ENCODE results near the gene SLC30A9. TPM values are rescaled to one million over a fixed set of nuclear protein-coding genes. Genes with fewer than 3 reads are reported as not detected.

Gene SLC30A9
- 80.3 TPM for total RNA-seq
- 26.0 TPM for polyA plus RNA-seq

DNA sequence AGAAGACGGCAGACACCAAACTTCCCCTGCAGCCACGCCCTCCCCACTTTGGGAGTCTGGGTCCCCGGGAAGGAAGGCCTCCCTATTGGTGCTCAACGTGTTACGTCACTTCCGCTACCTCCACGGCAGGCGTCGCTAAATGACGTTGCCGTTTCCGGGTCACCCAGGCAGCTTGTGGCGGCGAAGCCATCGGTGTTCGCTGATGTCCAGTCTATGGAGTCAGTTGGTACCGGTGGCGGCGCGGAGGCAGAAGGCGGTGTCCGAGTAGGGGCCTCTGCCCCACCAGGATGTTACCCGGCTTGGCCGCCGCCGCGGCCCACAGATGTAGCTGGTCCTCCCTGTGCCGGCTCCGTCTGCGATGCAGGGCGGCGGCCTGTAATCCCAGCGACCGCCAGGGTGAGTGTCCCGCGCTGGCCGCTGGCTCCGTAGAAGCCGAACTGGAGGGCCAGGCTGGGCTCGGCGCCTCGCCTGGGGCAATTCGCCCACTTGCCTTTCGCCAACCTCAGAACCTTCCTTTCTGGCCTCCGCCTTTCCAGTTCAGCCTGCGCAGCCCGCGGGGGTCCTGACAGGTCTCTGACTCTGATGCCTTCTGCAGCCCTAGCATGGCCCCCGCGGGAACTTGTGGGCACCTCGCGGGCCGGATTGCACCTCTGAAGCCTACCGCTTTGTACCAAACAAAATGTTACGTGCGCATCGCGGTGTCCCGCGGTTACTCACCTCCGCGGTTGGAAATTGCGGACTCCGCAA, at the start of gene SLC30A9:
TSS of gene SLC30A9 (plus strand) at position 166 of the 747 bp plus-strand sequence. CDS start at position 288, 122 bp downstream.
- Histone ChIP-seq H3K4me1 (ENCODE audit: insufficient read depth) (no peaks in the 10 kb centered on the region), H3K27ac (ENCODE audit: low read depth) (peak within 1 kb of the TSS; percentile 68), H3K36me3 (ENCODE audit: insufficient read depth) (no peaks in the 10 kb centered on the region), H3K4me3 (ENCODE audit: low read depth, low read length) (peak within 1 kb of the TSS; percentile 84)
- WGBS, result under 1% methylated on average over 64 of the region's 64 CpGs
- DNase-seq (ENCODE audit: extremely low spot score), result peak; percentile 94

DNA sequence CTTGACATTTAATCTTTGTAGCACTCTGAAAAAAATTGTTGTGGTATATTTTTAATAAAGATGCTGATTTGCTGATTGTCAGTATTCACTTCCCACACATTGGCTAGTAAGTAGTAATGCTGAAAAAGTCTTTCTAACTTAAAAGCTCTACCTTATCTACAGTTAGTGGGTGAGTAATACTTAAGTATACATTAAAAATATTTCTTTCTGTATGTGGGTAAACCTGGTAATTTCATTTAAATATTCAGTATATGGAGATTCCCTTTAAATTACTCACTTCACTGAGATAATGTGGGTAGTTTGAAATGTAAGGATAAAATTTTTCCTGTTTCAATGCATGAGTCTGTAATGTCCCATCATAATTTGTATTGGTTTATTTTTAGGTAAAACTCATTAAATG, 49.5 kb upstream of the SLC30A9 start:
- DNase-seq (ENCODE audit: extremely low spot score), result no peak
- Histone ChIP-seq H3K4me3 (ENCODE audit: low read depth, low read length) (no peak overlapping the region), H3K36me3 (ENCODE audit: insufficient read depth) (no peaks in the 10 kb centered on the region), H3K4me1 (ENCODE audit: insufficient read depth) (peaks cover 4% of the 10 kb centered on the region), H3K27ac (ENCODE audit: low read depth) (no peak overlapping the region)

DNA sequence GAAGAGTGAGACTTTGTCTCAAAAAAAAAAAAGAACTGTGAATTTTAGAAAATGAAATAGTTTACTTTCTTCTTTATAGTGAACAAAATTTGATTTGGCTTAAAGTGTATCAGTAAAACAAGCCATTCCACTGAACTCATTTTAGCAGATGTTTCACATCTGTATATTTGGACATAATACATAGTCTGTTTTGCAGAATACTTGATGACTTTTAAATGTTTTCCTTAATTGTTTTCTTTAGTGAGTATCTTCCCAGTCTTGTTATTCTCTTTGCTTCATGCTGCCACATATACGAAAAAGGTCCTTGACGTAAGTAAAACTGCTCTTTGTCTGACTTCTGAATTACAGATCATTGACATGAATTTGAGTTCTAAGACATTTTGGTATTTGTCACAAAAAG, 46.8 kb upstream of the SLC30A9 start:
- Histone ChIP-seq H3K4me1 (ENCODE audit: insufficient read depth) (no peaks in the 10 kb centered on the region), H3K36me3 (ENCODE audit: insufficient read depth) (no peaks in the 10 kb centered on the region), H3K4me3 (ENCODE audit: low read depth, low read length) (no peak overlapping the region), H3K27ac (ENCODE audit: low read depth) (no peak overlapping the region)
- DNase-seq (ENCODE audit: extremely low spot score), result no peak
- 88% methylated on average over 2 of the region's 2 CpGs for WGBS

DNA sequence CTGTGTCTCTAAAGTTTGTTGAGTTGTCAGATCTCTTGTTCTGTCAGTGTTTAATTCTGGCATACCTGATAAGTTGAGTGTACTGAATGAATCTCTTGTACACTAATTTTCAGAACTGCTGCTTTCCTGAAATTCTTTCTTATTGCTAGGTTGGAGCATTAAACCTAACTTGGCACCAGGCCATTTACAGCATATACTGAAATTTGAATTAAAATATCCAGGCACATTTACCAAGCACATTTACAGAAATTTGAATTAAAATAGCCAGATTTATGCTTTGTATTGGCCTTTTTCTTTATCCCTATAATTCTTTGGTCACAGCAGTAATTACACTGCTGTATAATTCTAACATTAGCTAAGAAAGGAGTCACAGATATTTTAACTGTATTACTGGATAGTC, 46.2 kb upstream of the SLC30A9 start:
- DNase-seq (ENCODE audit: extremely low spot score), result no peak
- Histone ChIP-seq H3K4me1 (ENCODE audit: insufficient read depth) (no peaks in the 10 kb centered on the region), H3K27ac (ENCODE audit: low read depth) (no peak overlapping the region), H3K4me3 (ENCODE audit: low read depth, low read length) (no peak overlapping the region), H3K36me3 (ENCODE audit: insufficient read depth) (no peaks in the 10 kb centered on the region)

DNA sequence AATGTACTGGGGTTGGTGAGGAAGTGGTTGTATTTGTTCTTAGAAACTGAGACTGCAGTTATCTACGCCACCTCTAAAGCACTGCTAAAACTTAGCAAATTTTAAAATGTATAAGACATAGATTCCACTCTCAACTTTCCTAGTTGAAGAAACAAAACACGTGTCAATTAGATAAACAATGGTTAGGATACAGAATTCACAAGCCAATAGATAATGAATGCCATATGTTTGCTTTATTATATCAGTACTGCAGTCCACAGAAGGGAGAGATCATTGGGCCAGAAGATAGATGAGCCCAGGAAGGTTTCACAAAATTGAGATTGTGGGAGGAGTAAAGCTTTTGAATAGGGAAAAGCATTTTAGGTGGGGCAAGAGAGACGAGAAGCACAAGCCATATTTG, 40.8 kb upstream of the SLC30A9 start:
- Histone ChIP-seq H3K36me3 (ENCODE audit: insufficient read depth) (peaks cover 4% of the 10 kb centered on the region), H3K27ac (ENCODE audit: low read depth) (no peak overlapping the region), H3K4me1 (ENCODE audit: insufficient read depth) (no peaks in the 10 kb centered on the region), H3K4me3 (ENCODE audit: low read depth, low read length) (no peak overlapping the region)
- 65% methylated on average over 3 of the region's 3 CpGs for WGBS
- no peak for DNase-seq (ENCODE audit: extremely low spot score)

DNA sequence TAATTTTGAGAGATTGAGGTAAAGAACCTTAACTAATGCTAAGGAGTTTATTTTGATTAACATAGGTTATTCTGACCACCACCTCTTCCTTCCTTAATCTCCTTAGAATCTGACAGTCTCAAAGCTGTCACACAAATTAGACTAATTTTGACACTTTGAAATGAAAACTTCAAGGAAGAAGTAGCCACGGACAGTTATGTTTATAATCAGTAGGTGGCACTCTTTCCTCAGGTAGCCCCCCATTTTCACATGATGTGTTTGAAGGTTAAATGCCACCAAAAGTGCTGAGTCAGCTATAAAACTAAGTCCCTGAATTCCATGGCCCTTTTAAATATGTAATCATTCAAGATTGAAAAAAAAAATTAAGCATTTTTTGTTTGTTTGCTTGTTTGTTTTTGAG, 32.7 kb upstream of the SLC30A9 start:
- no peaks in the 10 kb centered on the region for H3K4me1 ChIP-seq (ENCODE audit: insufficient read depth)
- WGBS, result 40% methylated on average over 1 of the region's 1 CpG
- no peak overlapping the region for H3K4me3 ChIP-seq (ENCODE audit: low read depth, low read length)

DNA sequence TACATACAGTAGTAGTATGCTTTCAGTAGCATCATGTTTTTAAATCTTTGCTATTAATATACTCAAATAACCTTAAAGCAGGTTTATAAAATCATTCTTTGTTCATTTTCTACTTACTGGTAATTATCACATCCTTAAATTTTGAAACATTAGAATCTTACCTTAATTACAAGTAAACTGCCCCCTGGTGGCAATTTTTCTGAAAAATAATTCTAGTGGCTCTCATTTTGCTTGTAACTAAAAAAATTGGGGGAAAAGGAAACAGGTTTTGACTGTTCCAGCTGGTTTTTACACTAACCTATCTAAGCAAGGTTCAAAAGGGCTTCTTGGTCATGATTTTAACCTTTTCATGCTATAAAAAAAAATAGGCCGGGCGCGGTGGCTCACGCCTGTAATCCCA, 27.2 kb upstream of the SLC30A9 start:
- WGBS, result 90% methylated on average over 4 of the region's 4 CpGs
- no peaks in the 10 kb centered on the region for H3K4me1 ChIP-seq (ENCODE audit: insufficient read depth)
- no peak for DNase-seq (ENCODE audit: extremely low spot score)
- H3K27ac ChIP-seq (ENCODE audit: low read depth), result no peak overlapping the region
- H3K36me3 ChIP-seq (ENCODE audit: insufficient read depth), result no peaks in the 10 kb centered on the region
- H3K4me3 ChIP-seq (ENCODE audit: low read depth, low read length), result no peak overlapping the region

More for the DNA sequence above, 32.7 kb upstream of the SLC30A9 start:
- no peak for DNase-seq (ENCODE audit: extremely low spot score)
- Histone ChIP-seq H3K27ac (ENCODE audit: low read depth) (no peak overlapping the region), H3K36me3 (ENCODE audit: insufficient read depth) (peaks cover 4% of the 10 kb centered on the region)

DNA sequence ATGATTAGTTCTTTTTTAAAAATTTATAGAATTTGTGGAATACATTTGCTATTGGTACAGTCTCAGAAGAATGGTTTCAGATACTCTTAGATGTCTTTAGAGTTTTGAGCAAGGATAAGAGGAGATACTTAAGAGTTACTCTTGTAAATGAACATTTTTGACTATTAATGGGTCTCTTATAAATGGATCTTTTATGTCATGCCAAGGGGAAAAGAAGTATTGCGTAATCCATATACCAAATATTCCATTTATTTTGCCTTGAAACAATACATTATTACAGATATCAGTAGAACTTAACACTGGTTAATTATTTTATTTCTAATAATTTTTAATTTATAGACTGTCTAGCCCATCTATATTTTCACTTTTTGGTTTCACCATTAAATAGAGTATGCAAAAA, 25.9 kb upstream of the SLC30A9 start:
- Histone ChIP-seq H3K4me1 (ENCODE audit: insufficient read depth) (no peaks in the 10 kb centered on the region), H3K4me3 (ENCODE audit: low read depth, low read length) (no peak overlapping the region), H3K36me3 (ENCODE audit: insufficient read depth) (no peaks in the 10 kb centered on the region), H3K27ac (ENCODE audit: low read depth) (no peak overlapping the region)
- 98% methylated on average over 1 of the region's 1 CpG for WGBS
- DNase-seq (ENCODE audit: extremely low spot score), result no peak

DNA sequence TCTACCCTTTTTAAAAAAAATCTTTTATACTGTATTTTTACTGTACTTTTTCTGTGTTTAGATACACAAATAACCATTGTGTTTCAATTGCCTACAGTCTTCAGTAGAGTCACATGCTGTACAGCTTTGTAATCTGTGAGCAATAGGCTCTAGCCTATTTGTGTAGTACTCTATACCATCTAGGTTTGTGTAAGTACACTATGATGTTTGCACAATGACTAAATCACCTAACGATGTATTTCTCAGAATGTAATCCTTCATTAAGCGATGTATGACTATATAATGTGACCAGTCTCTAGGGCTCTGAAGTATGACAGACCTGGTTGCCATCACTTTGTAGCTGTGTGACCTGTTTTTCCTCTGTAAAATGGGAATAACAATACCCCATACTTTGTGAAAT, 22.9 kb upstream of the SLC30A9 start:
- 95% methylated on average over 2 of the region's 2 CpGs for WGBS
- no peak for DNase-seq (ENCODE audit: extremely low spot score)
- no peaks in the 10 kb centered on the region for H3K4me1 ChIP-seq (ENCODE audit: insufficient read depth)
- H3K36me3 ChIP-seq (ENCODE audit: insufficient read depth), result no peaks in the 10 kb centered on the region
- H3K27ac ChIP-seq (ENCODE audit: low read depth), result no peak overlapping the region
- no peak overlapping the region for H3K4me3 ChIP-seq (ENCODE audit: low read depth, low read length)

DNA sequence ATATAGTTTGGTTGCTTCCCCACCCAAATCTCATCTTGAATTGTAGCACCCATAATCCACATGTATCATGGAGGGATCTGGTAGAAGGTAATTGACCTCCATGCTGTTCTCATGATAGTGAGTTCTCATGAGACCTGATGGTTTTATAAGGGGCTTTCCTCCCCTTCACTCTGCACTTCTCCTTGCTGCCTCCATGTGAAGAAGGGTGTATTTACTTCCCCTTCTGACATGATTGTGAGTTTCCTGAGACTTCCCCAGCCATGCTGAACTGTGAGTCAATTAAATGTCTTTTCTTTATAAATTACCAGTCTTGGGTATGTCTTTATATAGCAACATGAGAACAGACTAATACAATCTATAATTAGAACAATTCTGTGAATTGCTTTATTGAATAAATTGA, 20.7 kb upstream of the SLC30A9 start:
- Histone ChIP-seq H3K4me3 (ENCODE audit: low read depth, low read length) (no peak overlapping the region), H3K36me3 (ENCODE audit: insufficient read depth) (no peaks in the 10 kb centered on the region), H3K27ac (ENCODE audit: low read depth) (no peak overlapping the region), H3K4me1 (ENCODE audit: insufficient read depth) (no peaks in the 10 kb centered on the region)
- DNase-seq (ENCODE audit: extremely low spot score), result no peak

DNA sequence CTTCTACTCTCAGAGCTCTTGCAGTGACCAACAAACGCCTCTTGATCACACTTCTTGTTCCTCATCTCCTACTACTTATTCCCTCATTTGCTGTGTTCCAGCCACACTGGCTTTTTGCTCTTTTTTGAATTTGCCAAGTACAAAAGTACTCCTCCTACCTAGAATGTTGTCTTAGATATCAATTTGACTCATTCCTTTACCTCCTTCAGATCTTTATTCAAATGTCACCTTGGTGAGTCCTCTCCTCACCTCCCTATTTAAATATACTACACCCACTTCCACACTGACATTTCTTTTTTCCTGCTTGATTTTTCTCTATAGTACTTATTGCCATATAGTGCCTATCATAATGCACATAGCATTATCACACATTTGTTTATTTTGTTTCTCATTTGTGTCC, 15.0 kb upstream of the SLC30A9 start:
- WGBS, result 81% methylated on average over 1 of the region's 1 CpG
- H3K36me3 ChIP-seq (ENCODE audit: insufficient read depth), result no peaks in the 10 kb centered on the region
- H3K27ac ChIP-seq (ENCODE audit: low read depth), result no peak overlapping the region
- no peaks in the 10 kb centered on the region for H3K4me1 ChIP-seq (ENCODE audit: insufficient read depth)
- no peak overlapping the region for H3K4me3 ChIP-seq (ENCODE audit: low read depth, low read length)
- no peak for DNase-seq (ENCODE audit: extremely low spot score)

DNA sequence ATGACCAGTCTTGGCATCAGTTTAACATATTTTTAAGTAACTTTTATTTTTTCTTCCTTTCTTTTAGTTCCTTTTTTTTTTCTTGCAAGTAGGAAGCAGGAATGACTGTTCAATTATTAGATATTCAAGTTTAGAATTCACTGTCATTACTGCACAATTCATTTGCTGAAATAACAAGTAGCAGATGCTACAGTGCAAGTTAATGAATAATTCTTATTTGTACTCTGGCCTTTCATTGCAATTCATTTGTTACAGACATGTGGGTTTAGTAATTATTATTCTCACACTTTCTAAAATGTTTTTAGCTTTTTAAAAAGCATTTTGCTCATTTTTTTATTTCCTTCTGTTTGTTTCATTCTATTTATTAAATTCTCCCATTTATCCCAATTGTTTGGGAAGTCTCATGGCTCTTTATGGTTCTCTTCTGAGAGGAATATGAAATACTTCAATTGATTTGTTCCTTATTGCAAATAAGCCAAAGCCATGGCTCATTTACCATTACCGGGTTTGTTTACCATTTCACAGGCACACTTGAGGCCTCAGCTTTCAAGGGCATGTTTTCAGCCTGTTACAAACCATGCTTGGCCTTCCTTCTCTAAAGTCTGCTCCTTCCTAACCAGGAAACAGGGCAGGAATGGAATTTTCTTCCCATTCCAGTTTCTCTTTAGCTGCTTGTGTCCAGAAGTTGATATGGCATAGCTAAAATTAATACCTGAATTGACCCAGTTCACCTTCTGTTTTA, 13.4 kb upstream of the SLC30A9 start:
- DNase-seq (ENCODE audit: extremely low spot score), result no peak
- Histone ChIP-seq H3K4me1 (ENCODE audit: insufficient read depth) (no peaks in the 10 kb centered on the region), H3K27ac (ENCODE audit: low read depth) (no peak overlapping the region), H3K36me3 (ENCODE audit: insufficient read depth) (no peaks in the 10 kb centered on the region), H3K4me3 (ENCODE audit: low read depth, low read length) (no peak overlapping the region)
- 58% methylated on average over 1 of the region's 1 CpG for WGBS

DNA sequence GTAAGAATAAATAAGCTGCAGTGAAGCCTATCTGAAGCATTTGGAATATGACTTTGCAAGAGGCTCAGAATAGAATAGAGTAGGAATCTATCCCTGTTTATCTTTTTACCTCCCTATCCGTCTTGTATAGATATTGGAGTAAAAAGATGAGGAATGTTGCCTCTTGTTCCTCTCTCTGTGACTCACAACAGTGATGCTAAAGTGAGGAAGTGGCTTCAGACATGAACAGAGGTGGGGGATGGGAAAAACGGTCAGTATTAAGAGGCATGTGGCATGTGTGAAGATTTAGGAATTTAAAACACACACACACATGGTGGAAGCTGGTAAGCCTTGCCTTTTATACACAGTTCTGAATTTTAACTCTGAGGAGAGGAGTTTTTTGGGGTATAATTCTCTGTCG, 12.6 kb upstream of the SLC30A9 start:
- 41% methylated on average over 3 of the region's 3 CpGs for WGBS

DNA sequence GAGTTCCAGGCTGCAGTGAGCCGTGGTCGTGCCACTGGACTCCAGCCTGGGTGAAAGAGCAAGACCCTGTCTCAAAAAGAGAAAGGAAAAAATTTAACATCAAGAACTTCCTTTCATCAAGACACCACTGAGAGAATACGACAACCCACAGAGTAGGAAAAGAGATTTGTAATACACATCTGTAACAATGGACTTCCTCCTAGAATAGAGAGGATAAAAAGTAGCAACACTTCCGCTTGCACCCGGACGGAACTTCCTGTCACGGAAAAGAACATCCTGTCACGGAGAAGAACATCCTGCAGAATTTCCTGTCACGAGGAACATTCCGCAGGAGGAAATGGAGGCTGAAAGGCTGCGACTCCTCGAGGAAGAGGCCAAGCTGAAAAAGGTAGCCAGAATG, 8.9 kb upstream of the SLC30A9 start, which contains the start of gene DCAF4L1:
TSS of gene DCAF4L1 (plus strand) at position 301 of the 400 bp plus-strand sequence. CDS start at position 338, 37 bp downstream.
- Histone ChIP-seq H3K4me1 (ENCODE audit: insufficient read depth) (no peaks in the 10 kb centered on the region), H3K4me3 (ENCODE audit: low read depth, low read length) (no peak within 1 kb of the TSS), H3K27ac (ENCODE audit: low read depth) (no peak within 1 kb of the TSS), H3K36me3 (ENCODE audit: insufficient read depth) (no peaks in the 10 kb centered on the region)
- DNase-seq (ENCODE audit: extremely low spot score), result no peak
- WGBS, result 86% methylated on average over 12 of the region's 12 CpGs

More for the DNA sequence above, 12.6 kb upstream of the SLC30A9 start:
- Histone ChIP-seq H3K27ac (ENCODE audit: low read depth) (no peak overlapping the region), H3K4me1 (ENCODE audit: insufficient read depth) (no peaks in the 10 kb centered on the region), H3K36me3 (ENCODE audit: insufficient read depth) (no peaks in the 10 kb centered on the region), H3K4me3 (ENCODE audit: low read depth, low read length) (no peak overlapping the region)
- no peak for DNase-seq (ENCODE audit: extremely low spot score)

Data from urinary bladder (tissue), 4 donors.